GM12875 (cell line): ENCODE measurements around the gene PTPRG.

Experiments
- H3K4me3 ChIP-seq: one replicate; pipeline ENCODE4 v1.5.1; 2011; ENCODE audit warnings: low read depth, low read length, control low read depth
- TF ChIP-seq, protein P1 (sequence below): IDR thresholded peaks from 2 replicates; pipeline ENCODE4 v1.5.1; 2011; ENCODE audit warnings: low read depth, mild to moderate bottlenecking, control low read depth, inconsistent platforms, low read length, moderate library complexity, borderline replicate concordance; ENCODE audit not compliant: insufficient read depth

The PTPRG gene

DNA sequence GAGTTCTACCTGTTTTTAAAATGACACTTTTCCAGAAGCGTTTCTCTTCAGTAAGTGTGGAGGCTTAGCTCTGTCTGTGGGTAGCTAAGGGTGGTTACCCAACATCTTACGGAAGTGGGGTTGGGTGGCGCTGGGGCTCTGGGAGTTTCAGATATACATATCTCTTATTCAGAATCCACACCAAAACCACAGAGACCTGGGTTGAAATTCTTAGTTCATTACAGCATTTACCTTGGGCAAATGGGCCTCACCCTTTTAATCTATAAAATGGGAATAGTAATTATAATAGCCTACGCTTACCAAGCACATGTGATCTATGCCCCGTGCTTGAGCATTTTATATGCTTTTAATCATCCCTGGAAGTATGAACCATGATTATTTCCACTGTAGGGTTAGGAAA is 9.4 kb downstream of the PTPRG start:
- TF ChIP-seq, protein P1, sequence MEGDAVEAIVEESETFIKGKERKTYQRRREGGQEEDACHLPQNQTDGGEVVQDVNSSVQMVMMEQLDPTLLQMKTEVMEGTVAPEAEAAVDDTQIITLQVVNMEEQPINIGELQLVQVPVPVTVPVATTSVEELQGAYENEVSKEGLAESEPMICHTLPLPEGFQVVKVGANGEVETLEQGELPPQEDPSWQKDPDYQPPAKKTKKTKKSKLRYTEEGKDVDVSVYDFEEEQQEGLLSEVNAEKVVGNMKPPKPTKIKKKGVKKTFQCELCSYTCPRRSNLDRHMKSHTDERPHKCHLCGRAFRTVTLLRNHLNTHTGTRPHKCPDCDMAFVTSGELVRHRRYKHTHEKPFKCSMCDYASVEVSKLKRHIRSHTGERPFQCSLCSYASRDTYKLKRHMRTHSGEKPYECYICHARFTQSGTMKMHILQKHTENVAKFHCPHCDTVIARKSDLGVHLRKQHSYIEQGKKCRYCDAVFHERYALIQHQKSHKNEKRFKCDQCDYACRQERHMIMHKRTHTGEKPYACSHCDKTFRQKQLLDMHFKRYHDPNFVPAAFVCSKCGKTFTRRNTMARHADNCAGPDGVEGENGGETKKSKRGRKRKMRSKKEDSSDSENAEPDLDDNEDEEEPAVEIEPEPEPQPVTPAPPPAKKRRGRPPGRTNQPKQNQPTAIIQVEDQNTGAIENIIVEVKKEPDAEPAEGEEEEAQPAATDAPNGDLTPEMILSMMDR = no peak
- no peak overlapping the region for H3K4me3 ChIP-seq

DNA sequence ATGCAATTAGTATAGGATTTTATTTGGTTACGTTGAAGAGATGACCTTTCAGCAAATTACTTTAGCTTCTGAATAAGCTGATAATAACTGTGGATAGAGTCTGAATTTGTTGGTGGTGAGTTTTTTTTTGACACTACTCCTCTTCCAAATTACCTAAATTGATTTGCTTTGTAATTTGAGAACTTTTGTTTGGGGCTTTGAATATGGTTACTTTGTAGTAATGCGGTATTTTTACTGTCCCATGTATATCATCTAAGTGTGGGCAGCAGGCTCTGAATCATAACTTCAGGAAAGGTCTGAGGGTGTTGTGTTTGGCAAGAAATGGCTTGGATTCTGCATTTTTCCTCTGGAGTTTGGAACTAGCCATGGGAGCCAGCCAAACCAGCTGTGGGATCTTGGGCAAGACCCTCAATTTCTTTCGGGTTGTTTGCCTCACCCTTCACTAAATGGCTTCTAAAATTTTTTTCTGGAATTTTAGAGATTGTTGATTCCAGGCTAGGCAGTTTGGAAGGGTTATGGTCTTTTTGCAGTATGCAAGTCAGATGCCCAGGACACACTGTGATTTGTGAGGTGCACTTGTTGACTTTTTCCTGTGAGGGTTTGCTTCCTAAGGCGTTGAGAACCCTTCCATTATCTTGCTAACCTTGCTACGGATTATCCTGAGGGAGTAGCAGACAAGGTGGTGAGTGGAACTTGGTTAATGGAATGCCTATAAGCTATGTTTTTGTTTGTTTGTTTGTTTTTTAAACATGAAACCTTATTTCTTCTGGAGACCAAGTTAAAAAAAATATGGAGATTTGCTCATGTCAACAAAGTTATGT is 10.4 kb downstream of the PTPRG start:
- TF ChIP-seq, protein P1 = no peak
- H3K4me3 ChIP-seq = no peak overlapping the region

DNA sequence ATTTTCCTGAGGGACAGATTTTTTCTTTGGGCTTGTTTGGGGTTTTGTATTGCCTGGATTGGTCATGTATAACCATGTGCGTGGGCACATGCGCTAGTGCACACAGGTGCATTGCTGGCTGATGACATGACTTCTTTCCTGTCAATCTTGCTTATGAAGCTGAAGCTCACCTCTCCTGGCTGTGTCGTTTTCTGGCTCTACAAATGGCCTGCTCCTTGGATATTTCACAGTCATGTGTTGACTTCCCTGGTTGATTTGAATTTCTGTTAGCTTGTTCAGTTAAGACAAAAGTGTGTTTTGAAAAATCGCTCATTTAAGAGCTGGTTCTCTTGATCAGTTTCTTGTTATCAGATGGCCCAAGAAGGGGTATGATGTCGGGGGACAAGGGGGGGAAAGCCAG is 11.5 kb downstream of the PTPRG start:
- TF ChIP-seq, protein P1 = no peak

DNA sequence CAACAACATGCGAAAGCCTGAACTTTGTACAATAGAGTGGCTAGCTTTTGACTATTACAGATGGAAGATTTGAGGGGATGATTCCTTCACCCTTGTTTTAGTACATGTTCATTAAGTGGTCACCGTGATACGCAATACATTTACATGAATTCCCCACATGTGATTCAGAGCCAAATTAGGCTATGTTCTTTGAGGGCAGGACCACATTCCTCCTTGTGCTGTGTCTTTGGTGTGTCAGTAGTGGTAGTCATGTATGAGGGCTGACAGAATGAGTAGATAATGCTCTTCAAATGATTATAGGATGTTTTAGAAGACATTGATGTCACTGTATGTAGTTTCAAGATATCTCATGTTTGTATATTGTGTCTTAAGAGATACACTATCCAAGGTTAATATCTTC is 12.1 kb downstream of the PTPRG start:
- H3K4me3 ChIP-seq = no peak overlapping the region
- TF ChIP-seq, protein P1 = no peak

More for the DNA sequence above, 11.5 kb downstream of the PTPRG start:
- no peak overlapping the region for H3K4me3 ChIP-seq

DNA sequence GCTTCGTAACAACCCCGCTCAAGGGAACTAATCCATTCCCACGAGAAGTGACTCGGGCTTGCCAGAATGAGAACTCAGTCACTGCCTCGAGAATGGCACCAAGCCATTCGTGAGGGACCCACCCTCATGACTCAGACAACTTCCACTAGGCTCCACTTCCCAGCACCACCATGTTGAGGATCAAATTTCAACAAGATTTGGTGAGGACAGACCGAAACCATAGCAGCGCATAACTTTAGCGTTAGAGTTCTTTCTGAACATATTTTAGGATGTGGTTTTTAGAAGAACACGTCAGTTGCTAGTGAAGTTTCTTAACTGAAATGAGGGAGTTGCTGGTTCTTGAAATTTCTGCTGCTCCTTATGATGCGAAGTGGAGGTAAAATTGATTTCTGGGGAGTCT is 13.5 kb downstream of the PTPRG start:
- no peak overlapping the region for H3K4me3 ChIP-seq
- TF ChIP-seq, protein P1 = no peak

DNA sequence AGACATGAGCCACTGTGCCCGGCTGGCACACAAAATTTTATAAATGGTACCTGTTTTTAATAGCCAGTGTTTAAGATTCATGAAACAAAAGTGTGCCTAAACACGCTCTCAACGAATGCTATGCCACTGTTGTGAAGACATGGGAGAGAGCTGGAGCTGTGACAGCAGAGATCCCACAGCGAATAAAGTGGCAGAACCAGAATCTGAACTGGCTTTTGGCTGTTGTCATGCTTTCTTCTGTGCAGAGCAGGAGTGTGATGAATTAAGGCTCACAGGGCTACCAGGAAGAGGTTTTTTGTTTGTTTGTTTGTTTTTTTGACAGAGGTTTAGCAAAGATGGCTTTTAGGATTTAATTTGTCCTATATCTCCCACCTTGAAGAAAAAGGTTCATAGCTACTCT is 14.5 kb downstream of the PTPRG start:
- H3K4me3 ChIP-seq = no peak overlapping the region
- TF ChIP-seq, protein P1 = no peak

DNA sequence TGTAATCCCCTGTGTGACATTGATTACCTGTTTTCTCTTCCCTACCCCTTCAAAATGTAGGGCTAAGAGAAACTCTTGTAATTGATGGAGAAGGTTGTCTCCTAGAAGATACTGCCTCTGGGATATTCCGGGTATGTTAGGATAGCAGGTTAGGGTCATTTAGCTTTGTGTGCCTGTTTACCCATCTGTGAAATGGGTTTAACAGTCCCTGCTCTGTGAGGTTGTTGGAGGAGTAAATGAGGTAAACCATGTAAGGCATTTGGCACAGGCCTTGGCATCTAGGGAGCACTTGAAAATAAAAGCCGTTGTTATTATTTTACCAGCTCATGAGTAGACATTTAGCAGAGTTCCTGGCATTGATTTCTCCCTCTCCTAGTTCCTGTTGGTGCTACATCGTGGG is 16.4 kb downstream of the PTPRG start:
- TF ChIP-seq, protein P1 = no peak

More for the DNA sequence above, 16.4 kb downstream of the PTPRG start:
- H3K4me3 ChIP-seq = no peak overlapping the region
